ENCODE measurements around the gene SRRM3. TPM values are rescaled to one million over a fixed set of nuclear protein-coding genes. Genes with fewer than 3 reads are reported as not detected.

SRRM3 gene
- polyA plus RNA-seq, 1 of the 3 experiments (the other 2 are of a cell fraction) = 2.7 TPM

- Histone ChIP-seq H2AFZ (ENCODE audit: low read depth) (no peak overlapping the region), H3K79me2 (ENCODE audit: insufficient read depth) (peaks cover 24% of the 10 kb centered on the region), H4K20me1 (ENCODE audit: insufficient read depth) (peaks cover 8% of the 10 kb centered on the region), H3K27ac (ENCODE audit: low read depth in 2 of 2, low read length in 1 of 2) (no peak overlapping the region; a peak in 1 of 4 replicates), H3K9me2 (no peaks in the 10 kb centered on the region), H3K36me3 (replicated peaks in 1 of 2; ENCODE audit: control insufficient read depth in 1 of 2, insufficient read depth in 2 of 2, low read length in 1 of 2) (peaks cover 3 to 10% of the 10 kb centered on the region in 2 experiments), H3K4me1 (ENCODE audit: control insufficient read depth in 1 of 2, insufficient read depth in 2 of 2, low read depth in 1 of 2, low read length in 1 of 2) (peaks cover 11 to 21% of the 10 kb centered on the region in 2 experiments; a peak in 3 of 4 replicates), H3K4me3 (ENCODE audit: low read depth in 2 of 2, low read length in 1 of 2) (no peak overlapping the region), H3F3A (replicated peaks; ENCODE audit: insufficient read depth) (peaks cover 23% of the 10 kb centered on the region), H3K4me2 (no peak overlapping the region), H3K9me3 (no peaks in the 10 kb centered on the region), H3K27me3 (ENCODE audit: insufficient read depth) (no peaks in the 10 kb centered on the region), H3K9ac (no peak overlapping the region)
- TF ChIP-seq FOSL2 (IDR thresholded peaks at IDR 0.05; ENCODE audit: borderline replicate concordance, low read depth) (peak; percentile 51; the same call in 1 of the 2 replicates), NFIC (IDR thresholded peaks at IDR 0.05; ENCODE audit: borderline replicate concordance) (peak; percentile 66), POLR2AphosphoS5 (IDR thresholded peaks at IDR 0.05; ENCODE audit: low read depth, low read length) (no peak)
- ChIA-PET POLR2A (no interaction called here), CTCF (interaction anchor here (1.2 to 31.3 kb wide), 4 partner anchors 9 to 122 kb away, joined by 6 to 774 read pairs (median 15); no protein-coding TSS in a partner anchor)
- WGBS (ENCODE audit: low lambda C conversion rate) = 89% methylated on average over 7 of the region's 7 CpGs
- no peak for DNase-seq
Observed at GRCh38 chr7:76300166-76300731, 98.6 kb downstream of the SRRM3 start.

DNA sequence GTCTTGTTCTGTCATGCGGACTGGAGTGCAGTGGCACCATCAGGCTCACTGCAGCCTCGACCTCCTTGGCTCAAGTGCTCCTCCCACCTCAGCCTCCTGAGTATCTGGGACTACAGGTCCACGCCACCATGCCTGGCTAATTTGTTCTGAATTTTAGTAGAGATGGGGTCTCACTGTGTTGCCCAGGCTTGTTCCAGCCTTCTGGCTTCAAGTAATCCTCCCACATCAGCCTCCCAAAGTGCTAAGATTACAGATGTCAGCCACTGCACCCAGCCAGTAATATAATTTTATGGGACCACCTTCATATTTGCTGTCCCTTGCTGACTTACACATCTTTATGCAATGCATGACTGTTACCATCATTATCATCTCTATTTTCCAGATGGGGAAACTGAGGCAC lies 99.3 kb downstream of the SRRM3 start:
- 95% methylated on average over 3 of the region's 3 CpGs for WGBS (ENCODE audit: low lambda C conversion rate)
- DNase-seq = no peak
- H4K20me1 ChIP-seq (ENCODE audit: insufficient read depth) = peaks cover 8% of the 10 kb centered on the region
- H2AFZ ChIP-seq (ENCODE audit: low read depth) = no peak overlapping the region
- TF ChIP-seq POLR2AphosphoS5 (IDR thresholded peaks at IDR 0.05; ENCODE audit: low read depth, low read length) (no peak), RFX5 (IDR thresholded peaks at IDR 0.05; ENCODE audit: low read length) (no peak), MXI1 (IDR thresholded peaks at IDR 0.05; ENCODE audit: low read depth, low read length) (no peak), USF1 (IDR thresholded peaks at IDR 0.05; ENCODE audit: borderline replicate concordance, low read depth) (no peak)
- TF ChIP-seq, protein P1, sequence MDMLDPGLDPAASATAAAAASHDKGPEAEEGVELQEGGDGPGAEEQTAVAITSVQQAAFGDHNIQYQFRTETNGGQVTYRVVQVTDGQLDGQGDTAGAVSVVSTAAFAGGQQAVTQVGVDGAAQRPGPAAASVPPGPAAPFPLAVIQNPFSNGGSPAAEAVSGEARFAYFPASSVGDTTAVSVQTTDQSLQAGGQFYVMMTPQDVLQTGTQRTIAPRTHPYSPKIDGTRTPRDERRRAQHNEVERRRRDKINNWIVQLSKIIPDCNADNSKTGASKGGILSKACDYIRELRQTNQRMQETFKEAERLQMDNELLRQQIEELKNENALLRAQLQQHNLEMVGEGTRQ (IDR thresholded peaks at IDR 0.05; ENCODE audit: borderline replicate concordance, low read depth, low read length) = no peak
- ChIA-PET POLR2A (no interaction called here), CTCF (interaction anchor here (1.6 to 31.3 kb wide), 3 partner anchors 9 to 123 kb away, joined by 7 to 774 read pairs (median 23); no protein-coding TSS in a partner anchor)
- peaks cover 17% of the 10 kb centered on the region for H3F3A ChIP-seq (replicated peaks; ENCODE audit: insufficient read depth)
- no peak overlapping the region for H3K4me2 ChIP-seq
- H3K4me3 ChIP-seq (ENCODE audit: low read depth in 2 of 2, low read length in 1 of 2) = no peak overlapping the region
- H3K36me3 ChIP-seq (replicated peaks in 1 of 2; ENCODE audit: control insufficient read depth in 1 of 2, insufficient read depth in 2 of 2, low read length in 1 of 2) = peaks cover 3 to 10% of the 10 kb centered on the region in 2 experiments
- no peaks in the 10 kb centered on the region for H3K9me3 ChIP-seq
- no peaks in the 10 kb centered on the region for H3K27me3 ChIP-seq (ENCODE audit: insufficient read depth)
- no peak overlapping the region for H3K9ac ChIP-seq
- H3K9me2 ChIP-seq = no peaks in the 10 kb centered on the region
- peaks cover 9 to 18% of the 10 kb centered on the region in 2 experiments; a peak in 2 of 4 replicates for H3K4me1 ChIP-seq (ENCODE audit: control insufficient read depth in 1 of 2, insufficient read depth in 2 of 2, low read depth in 1 of 2, low read length in 1 of 2)
- peaks cover 24% of the 10 kb centered on the region for H3K79me2 ChIP-seq (ENCODE audit: insufficient read depth)
- H3K27ac ChIP-seq (ENCODE audit: low read depth in 2 of 2, low read length in 1 of 2) = no peak overlapping the region
